ENCODE measurements around the gene TULP4.

DNA sequence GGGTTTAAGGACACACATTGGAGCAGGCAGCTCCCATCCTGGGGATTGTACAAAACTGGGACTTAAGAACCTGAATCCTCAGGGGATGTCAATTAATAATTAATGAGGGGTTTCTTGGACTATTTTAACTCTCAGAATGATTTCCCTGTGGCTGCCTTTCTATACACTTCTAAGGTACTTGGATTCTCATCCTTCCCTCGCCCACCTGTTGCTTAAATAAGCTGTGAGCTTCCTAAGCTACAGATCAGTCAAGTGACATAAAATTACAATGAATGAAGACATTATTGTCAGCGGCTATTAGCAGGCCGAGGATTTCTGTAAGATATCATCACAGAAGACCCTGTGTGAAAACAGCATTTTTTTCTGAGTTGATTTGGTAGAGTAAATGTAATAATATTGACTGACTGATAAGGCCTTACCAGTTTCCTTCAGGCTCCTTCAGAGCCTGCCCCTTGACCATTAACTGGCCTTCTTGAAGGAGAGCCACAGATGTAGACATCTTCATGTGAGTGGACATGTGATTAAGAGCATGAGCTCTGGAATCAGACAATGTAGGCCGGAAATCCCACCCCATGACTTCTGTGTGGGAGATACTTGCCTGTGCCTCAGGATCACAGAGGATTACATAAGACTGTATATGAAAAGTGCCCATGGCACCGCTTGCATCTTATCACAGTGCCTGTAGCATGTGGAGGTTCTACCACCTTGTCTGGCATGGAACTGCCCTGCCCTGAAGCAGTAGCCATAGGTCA is 101.7 kb downstream of the TULP4 start:
- TF ChIP-seq EZH2 (IDR thresholded peaks at IDR 0.05; ENCODE audit: borderline replicate concordance, insufficient read depth, low read depth, low read length, poor library complexity, severe bottlenecking), result no peak
- TF ChIP-seq, protein P1, sequence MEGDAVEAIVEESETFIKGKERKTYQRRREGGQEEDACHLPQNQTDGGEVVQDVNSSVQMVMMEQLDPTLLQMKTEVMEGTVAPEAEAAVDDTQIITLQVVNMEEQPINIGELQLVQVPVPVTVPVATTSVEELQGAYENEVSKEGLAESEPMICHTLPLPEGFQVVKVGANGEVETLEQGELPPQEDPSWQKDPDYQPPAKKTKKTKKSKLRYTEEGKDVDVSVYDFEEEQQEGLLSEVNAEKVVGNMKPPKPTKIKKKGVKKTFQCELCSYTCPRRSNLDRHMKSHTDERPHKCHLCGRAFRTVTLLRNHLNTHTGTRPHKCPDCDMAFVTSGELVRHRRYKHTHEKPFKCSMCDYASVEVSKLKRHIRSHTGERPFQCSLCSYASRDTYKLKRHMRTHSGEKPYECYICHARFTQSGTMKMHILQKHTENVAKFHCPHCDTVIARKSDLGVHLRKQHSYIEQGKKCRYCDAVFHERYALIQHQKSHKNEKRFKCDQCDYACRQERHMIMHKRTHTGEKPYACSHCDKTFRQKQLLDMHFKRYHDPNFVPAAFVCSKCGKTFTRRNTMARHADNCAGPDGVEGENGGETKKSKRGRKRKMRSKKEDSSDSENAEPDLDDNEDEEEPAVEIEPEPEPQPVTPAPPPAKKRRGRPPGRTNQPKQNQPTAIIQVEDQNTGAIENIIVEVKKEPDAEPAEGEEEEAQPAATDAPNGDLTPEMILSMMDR (IDR thresholded peaks at IDR 0.05), result no peak
